HG03039 (cell line): ENCODE results near the gene ABCB9.

Experiments
- ATAC-seq: cut with Tn5 transposase; IDR thresholded peaks from one replicate; pipeline ENCODE4 v1.9.1; 2021; ENCODE audit warnings: mild to moderate bottlenecking, moderate library complexity; ENCODE audit not compliant: unreplicated experiment

ABCB9 gene

DNA sequence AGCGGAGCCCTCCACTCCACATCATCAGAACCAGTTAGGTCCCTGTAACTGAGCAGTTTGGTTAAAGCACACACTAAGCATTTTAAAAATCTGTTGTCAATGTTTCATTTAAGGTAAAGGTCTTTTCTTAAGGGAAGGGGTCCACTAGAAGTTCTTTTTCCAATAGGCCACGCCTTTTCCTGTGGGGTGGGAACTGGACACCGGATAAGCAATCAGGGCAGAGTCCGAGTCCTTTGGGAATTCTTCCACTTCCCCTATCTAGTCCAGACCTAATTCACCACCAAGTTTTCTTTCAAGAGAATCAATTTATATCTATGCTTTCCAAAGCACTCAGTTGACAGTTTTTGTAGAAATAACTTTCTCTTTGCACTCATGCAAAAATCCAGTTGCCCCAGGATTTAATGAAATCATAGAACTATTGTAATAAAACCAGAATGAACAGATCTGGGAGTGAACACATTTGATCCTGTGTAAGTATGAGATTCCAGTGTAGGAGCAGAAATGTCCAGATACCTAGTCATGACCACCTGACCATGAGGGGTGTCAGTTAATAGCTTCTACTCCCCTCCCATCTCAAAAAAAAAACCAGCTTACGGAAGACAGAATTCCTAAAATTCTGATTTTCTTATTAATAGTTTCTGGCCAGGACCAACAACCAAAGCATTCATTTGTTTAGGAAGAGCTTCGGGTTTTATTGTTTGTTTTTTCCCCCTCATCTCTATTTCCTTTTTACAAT is 82.0 kb downstream of the ABCB9 start:
- no peak for ATAC-seq

DNA sequence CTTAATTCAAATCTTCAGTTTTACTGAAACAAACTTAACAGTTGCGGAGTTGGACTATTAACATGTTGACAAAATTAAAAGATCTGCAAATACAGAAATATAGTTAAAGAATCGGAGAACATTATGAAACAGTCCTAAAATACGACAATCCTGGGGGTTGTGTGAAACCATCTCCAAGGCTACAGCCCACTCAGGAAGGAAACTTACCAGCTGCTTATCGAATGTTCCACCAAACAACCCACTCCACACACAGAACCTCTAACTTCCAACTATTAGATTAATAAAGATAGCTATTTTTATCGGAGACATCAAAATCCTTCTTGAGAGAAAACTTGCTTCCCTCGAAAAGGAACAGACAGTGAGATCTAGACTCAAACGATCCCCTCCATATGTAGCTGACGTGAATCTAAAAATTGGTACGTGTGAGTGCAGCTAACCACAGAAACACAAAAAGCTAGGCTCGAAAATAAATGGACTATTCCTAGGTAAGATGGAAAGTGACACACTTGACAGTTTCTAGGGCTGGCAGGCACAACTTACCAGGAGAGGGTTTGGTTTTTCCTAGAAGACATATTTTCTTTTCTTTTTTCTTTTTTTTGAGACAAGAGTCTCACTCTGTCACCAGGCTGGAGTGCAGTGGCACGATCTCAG is 83.2 kb downstream of the ABCB9 start:
- ATAC-seq: no peak

DNA sequence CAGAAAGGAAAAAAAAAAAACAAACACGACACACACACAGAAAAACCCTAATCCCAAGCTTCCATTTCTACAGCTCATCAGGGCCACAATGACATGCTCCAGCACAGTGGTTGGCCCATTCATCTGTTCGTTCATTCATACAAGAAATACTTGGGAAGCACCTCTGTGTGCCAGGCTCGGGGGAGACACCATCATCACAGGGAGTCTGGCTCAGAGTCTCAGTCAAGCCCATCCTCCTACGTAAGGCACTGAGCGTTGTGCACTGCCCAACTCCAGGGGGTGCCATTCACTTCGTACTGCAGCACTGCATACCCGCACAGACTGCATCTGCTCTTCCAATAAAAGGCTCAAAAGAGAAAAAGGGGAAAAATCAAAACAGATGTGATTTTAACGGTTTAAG is 85.6 kb downstream of the ABCB9 start:
- ATAC-seq: no peak

DNA sequence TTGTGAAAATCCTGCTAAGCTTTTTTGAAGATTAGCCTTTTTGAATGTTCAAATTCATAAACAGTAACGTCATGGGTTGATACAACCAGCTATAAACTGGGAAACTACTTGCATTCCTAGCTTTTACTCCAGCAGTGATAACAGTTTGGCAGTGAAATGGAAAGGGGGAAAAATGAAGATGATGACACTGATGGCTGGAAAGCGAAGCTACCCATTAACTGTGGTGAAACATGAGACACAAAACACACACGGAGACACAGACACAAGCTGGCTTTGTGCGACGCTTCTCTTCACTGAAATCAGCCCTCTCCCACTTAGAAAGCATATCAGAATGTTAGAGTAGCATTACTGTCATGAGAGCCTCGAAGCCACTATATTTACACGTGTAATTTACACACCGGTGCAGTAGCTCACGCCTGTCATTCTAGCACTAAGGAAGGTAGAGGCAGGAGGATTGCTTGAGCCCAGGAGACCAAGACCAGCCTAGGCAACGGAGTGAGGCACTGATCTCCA is 86.1 kb downstream of the ABCB9 start:
- ATAC-seq: no peak
